ENCODE data around the gene DCAF7.

Gene DCAF7

DNA sequence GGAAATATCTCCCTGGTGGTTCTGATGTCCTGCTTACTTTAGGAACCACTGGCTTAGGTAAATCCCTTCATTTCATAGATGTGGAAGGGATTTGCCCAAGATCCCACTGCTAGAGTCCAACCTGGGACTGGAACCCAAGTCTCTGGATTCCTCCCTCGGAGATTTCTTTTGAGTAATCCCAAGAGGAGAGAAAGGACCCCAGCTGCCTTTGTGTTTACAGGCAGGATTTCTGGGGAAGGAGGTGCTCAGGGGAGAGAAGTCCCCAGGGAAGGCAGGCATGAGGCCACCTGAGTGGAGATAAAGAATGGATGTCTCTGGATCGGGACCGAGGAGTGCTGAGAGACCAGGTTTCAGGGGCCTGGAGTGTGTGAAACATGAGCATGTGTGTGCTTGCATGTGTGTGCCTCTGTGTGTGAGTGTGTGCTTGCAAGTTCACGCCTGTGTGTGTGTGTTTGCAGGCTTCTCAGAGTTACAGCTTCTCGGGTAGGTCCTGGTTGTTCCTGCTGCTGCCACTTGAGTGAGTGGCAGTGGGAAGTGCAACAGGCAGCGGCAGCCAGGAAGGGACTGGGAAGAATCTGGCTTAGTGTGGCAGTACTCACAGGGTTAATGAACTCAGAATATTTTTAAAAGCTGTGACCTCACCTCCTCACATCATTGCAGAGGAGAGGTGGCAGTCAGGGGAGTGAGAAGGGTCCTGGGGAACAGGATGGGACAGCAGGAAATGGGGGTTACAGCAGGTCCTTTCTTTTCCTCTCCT lies 24.9 kb upstream of the DCAF7 start:
- no peak for DNase-seq (ENCODE audit: extremely low spot score)
- ChIA-PET POLR2A (no interaction called here), CTCF (interaction anchor here (0.6 kb wide), 1 partner anchor 253 kb away, joined by 3 read pairs; no protein-coding TSS in a partner anchor)
- no peak for TF ChIP-seq FOXA1 (IDR thresholded peaks at IDR 0.05)

- DNase-seq (ENCODE audit: extremely low spot score) = no peak
- POLR2A ChIA-PET = no interaction called here
- CTCF ChIA-PET = interaction anchor here (0.7 kb wide), 1 partner anchor 50 kb away, joined by 3 read pairs; no protein-coding TSS in a partner anchor
- no peak for TF ChIP-seq SUZ12 (IDR thresholded peaks at IDR 0.05)
- TF ChIP-seq LEF1 (IDR thresholded peaks at IDR 0.05; ENCODE audit: borderline replicate concordance) = no peak
Measured at GRCh38 chr17:63526861-63527260, 23.4 kb upstream of the DCAF7 start.

- POLR2A ChIA-PET = no interaction called here
- DNase-seq (ENCODE audit: extremely low spot score) = no peak
- CTCF ChIA-PET = no interaction called here
- no peak for TF ChIP-seq L3MBTL2 (conservative IDR thresholded peaks at IDR 0.05)
- TF ChIP-seq BHLHE40 (IDR thresholded peaks at IDR 0.05; ENCODE audit: borderline replicate concordance) = no peak
- no peak for TF ChIP-seq TARDBP (IDR thresholded peaks at IDR 0.05)
- no peak for TF ChIP-seq SUZ12 (IDR thresholded peaks at IDR 0.05)
- no peak for TF ChIP-seq HDGF (IDR thresholded peaks at IDR 0.05; ENCODE audit: borderline replicate concordance)
- TF ChIP-seq CTBP1 (IDR thresholded peaks at IDR 0.05; ENCODE audit: borderline replicate concordance) = no peak
- no peak for TF ChIP-seq PKNOX1 (IDR thresholded peaks at IDR 0.05)
- no peak for TF ChIP-seq SP1 (IDR thresholded peaks at IDR 0.05)
- no peak for TF ChIP-seq FOXK2 (IDR thresholded peaks at IDR 0.05)
- TF ChIP-seq LEF1 (IDR thresholded peaks at IDR 0.05; ENCODE audit: borderline replicate concordance) = no peak
- TF ChIP-seq ELF4 (IDR thresholded peaks at IDR 0.05) = no peak
- no peak for TF ChIP-seq NFRKB (IDR thresholded peaks at IDR 0.05)
- TF ChIP-seq ZNF384 (IDR thresholded peaks at IDR 0.05) = no peak
- no peak for TF ChIP-seq FOXA1 (IDR thresholded peaks at IDR 0.05)
- no peak for TF ChIP-seq ARNT (IDR thresholded peaks at IDR 0.05)
- TF ChIP-seq FOXM1 (IDR thresholded peaks at IDR 0.05; ENCODE audit: borderline replicate concordance) = no peak
Measured at GRCh38 chr17:63528183-63528582, 22.1 kb upstream of the DCAF7 start.

- ChIA-PET POLR2A (interaction anchor here (0.8 to 1.1 kb wide), 2 partner anchors 21 to 82 kb away, joined by 3 to 4 read pairs; no protein-coding TSS in a partner anchor), CTCF (no interaction called here)
- no peak for DNase-seq (ENCODE audit: extremely low spot score)
- TF ChIP-seq TARDBP (IDR thresholded peaks at IDR 0.05) (no peak), NFRKB (IDR thresholded peaks at IDR 0.05) (no peak), HDGF (IDR thresholded peaks at IDR 0.05; ENCODE audit: borderline replicate concordance) (no peak), ELF4 (IDR thresholded peaks at IDR 0.05) (no peak), PKNOX1 (IDR thresholded peaks at IDR 0.05) (no peak), ZNF384 (IDR thresholded peaks at IDR 0.05) (no peak), FOXK2 (IDR thresholded peaks at IDR 0.05) (no peak), BHLHE40 (IDR thresholded peaks at IDR 0.05; ENCODE audit: borderline replicate concordance) (no peak), L3MBTL2 (conservative IDR thresholded peaks at IDR 0.05) (no peak), SP1 (IDR thresholded peaks at IDR 0.05) (no peak), FOXM1 (IDR thresholded peaks at IDR 0.05; ENCODE audit: borderline replicate concordance) (no peak), LEF1 (IDR thresholded peaks at IDR 0.05; ENCODE audit: borderline replicate concordance) (no peak), SUZ12 (IDR thresholded peaks at IDR 0.05) (no peak), FOXA1 (IDR thresholded peaks at IDR 0.05) (no peak), ARNT (IDR thresholded peaks at IDR 0.05) (no peak)
Measured at GRCh38 chr17:63529711-63530556, 20.3 kb upstream of the DCAF7 start.

DNA sequence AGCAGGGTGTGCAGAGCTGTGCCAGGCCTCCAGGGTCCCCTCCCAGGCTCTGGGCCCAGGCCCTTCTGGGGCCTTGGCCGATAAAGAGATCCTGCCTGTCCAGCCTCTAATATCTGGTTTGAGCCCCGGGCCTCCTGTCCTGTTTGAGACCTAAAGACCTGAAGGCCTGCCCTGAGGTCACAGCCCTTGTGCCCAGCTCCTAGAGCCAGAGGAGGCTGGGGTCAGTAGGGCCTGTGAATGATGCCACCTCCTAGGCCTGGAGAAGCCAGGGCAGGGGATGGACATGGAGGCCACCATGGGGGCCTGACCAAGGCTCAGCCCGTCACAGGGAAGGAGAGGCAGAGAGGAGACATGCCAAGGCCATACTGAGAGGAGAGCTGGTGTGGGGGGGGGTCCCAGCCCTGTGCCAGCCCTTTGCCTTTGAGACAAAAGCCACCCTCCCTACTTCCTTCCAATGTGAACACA lies 19.7 kb upstream of the DCAF7 start:
- no peak for TF ChIP-seq HDGF (IDR thresholded peaks at IDR 0.05; ENCODE audit: borderline replicate concordance)
- TF ChIP-seq SP1 (IDR thresholded peaks at IDR 0.05) = no peak
- TF ChIP-seq PKNOX1 (IDR thresholded peaks at IDR 0.05) = no peak
- no peak for TF ChIP-seq ARNT (IDR thresholded peaks at IDR 0.05)
- TF ChIP-seq CTBP1 (IDR thresholded peaks at IDR 0.05; ENCODE audit: borderline replicate concordance) = no peak
- TF ChIP-seq FOXA1 (IDR thresholded peaks at IDR 0.05) = no peak
- TF ChIP-seq NFRKB (IDR thresholded peaks at IDR 0.05) = no peak
- TF ChIP-seq ELF4 (IDR thresholded peaks at IDR 0.05) = no peak
- TF ChIP-seq BHLHE40 (IDR thresholded peaks at IDR 0.05; ENCODE audit: borderline replicate concordance) = no peak
- CTCF ChIA-PET = no interaction called here
- POLR2A ChIA-PET = no interaction called here
- no peak for DNase-seq (ENCODE audit: extremely low spot score)
